GM18873 (cell line): ENCODE measurements around the gene RHEBL1.

Source experiments
- ATAC-seq: cut with Tn5 transposase; IDR thresholded peaks from one replicate; pipeline ENCODE4 v1.9.1; 2021; ENCODE audit warnings: mild to moderate bottlenecking, moderate library complexity, moderate number of reproducible peaks; ENCODE audit not compliant: unreplicated experiment, low FRiP score

The RHEBL1 gene

DNA sequence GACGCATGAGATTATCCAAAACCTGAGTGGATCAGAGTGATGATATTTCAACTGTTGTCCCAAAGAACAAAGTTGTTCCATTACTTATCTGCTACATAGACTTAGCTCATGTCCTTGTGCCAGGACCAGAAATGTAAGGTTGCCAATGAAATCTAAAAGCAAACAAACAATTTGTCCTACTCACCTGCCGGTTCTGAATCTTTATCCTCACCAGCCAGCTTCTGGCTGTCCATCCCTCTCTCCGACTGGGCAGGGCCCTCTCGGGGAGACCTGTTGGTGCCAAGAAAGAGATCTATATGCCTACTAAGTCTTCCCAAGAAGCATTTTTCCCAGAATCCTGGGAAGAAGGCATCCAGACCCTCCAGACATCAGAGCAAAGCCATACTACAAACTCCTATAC lies 14.7 kb downstream of the RHEBL1 start:
- ATAC-seq = no peak

DNA sequence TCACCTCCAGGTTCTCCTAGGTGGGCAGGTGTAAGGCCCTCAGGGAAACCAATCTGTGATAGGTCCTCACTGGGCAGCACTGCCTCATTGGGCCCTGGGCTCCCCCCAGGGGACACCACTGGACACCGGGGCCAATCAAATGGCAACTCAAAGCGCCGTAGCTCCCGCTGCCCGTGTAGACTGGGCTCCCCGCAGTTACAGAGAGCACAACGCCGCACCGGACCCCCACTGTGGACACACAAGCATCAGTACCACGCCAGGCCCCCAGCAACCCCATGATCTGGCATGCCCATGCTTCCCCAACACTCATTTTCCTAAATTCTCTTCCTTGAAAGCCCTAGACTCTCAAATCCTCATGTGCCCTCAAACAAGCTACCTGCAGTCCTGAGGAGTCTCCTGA lies 15.3 kb downstream of the RHEBL1 start:
- no peak for ATAC-seq

DNA sequence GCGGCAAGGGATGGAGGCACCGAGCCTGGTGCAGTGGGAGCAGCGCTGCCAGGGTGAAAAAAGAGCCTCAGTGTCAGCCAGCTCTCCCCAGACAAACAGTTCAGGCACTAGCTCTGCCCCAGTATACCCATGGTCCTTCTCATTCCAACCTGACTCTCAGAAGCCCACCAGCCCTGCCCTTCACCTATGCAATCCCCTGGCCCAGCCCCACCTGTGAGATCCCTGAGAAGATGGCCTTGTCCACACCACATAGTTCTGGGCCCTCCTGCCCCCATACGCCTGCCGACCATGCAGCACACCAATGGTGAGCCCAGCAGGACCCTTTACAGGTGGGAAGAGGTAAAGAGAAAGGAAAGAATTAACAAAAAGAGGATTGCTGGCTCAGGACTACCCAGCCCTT lies 15.7 kb downstream of the RHEBL1 start:
- ATAC-seq = no peak

DNA sequence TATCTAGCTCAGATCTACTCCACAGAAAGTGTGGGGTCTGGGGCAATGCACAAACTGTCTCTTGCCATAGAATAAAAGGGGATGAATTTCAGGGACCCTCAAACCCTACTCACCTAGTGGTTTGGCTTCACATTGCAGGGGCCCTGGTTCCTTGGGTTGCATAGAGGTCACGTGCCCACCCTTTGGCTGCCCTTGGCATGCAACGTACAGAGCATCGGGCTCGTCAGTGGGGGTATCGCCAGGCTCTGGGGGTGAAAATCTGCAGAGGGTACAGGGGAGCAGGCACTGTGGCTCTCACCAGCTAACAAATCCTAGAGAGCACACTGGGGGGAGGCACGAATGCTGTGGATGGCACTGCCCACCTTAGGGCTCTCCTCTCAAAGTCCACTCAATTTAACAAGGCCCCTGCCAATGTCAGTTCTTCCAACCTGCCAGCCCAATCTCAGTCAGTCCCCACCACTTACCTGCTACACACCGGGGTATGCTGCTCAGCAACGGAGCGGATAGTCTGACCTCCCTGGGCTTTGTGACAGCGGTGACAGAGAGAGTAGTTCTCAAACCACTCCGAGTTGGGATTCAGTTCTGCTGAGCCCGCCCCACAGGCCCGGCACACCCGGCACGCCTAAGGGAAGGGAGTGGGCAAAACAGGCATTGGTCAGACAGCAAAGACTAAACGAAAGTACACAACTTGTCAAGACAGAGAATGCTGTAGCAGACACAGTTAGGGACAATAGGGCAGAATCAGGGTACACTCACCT lies 17.1 kb downstream of the RHEBL1 start:
- ATAC-seq = no peak

DNA sequence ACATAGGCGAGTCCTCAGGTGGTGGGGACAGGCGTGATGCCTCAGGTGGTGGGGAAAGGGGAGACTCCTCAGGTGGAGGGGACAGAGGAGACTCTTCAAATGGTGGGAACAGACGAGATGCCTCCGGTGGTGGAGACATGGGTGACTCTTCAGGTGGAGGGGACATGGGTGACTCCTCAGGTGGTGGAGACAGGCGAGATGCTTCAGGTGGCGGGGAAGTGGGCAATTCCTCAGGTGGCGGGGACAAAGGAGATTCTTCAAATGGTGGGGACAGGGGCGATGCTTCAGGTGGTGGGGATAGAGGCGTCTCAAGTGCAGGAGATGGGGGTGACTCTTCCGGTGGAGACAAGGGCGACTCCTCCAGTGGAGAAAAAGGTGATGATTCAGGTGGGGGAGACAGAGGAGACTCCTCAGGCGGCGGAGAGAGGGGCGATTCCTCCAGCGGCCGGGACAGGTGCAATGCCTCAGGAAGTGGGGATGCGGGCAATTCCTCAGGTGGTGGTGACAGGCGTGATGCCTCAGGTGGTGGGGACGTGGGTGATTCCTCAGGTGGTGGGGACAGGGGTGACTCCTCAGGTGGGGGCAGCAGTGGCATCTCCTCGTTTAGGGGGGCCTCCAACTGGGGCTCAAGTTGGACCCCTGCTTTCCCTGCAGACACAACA lies 17.9 kb downstream of the RHEBL1 start:
- ATAC-seq = no peak

DNA sequence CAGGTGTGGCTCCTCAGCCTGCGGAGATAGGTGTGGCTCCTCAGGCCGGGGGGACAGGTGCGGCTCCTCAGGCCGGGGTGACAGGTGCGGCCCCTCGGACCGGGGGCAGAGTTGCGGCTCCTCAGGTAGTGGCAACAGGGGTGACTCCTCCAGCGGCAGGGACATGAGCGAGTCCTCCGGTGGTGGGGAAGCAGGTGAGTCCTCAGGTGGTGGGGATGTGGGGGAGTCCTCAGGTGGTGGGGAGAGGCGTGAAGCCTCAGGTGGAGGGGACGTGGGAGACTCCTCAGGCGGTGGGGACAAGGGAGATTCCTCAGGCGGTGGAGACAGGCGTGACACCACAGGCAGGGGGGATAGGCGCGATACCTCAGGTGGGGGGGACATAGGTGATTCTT lies 18.4 kb downstream of the RHEBL1 start:
- no peak for ATAC-seq

DNA sequence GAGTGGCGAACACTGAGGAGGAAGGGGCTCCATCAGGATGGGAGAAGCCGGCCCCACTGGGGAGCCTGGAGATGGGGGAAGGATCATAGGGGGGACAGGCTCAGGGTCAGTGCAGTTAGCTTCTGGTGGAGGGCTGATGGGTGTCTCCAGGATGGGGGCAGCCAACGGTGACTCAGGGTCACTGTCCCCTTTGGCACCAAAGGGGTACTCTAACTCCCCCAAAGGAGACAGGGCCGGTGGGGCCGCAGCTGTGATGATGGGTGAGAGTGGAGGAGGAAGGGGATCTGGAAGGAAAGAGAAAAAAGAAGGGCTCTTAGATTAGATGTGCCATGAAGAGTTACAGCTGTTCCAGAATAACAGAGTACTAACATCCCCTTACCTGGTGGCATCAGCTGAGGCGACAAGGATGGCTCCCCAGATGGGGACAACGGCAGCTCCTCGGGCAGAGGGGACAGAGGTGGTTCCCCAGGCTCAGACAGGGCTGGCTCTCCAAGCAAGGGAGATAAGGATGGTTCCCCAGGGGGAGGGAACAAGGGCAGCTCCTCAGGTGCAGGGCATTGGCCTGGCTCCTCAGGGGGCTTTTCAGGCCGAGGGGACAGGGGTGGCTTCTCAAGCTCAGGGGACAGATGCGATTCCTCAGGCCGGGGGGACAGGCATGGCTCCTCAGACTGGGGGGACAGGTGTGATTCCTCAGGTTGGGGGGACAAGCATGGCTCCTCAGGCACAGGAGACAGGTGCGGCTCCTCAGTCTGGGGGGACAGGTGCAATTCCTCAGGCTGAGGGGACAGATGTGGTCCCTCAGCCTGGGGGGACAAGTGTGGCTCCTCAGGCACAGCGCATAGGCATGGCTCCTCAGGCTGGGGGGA lies 19.0 kb downstream of the RHEBL1 start:
- ATAC-seq = no peak

DNA sequence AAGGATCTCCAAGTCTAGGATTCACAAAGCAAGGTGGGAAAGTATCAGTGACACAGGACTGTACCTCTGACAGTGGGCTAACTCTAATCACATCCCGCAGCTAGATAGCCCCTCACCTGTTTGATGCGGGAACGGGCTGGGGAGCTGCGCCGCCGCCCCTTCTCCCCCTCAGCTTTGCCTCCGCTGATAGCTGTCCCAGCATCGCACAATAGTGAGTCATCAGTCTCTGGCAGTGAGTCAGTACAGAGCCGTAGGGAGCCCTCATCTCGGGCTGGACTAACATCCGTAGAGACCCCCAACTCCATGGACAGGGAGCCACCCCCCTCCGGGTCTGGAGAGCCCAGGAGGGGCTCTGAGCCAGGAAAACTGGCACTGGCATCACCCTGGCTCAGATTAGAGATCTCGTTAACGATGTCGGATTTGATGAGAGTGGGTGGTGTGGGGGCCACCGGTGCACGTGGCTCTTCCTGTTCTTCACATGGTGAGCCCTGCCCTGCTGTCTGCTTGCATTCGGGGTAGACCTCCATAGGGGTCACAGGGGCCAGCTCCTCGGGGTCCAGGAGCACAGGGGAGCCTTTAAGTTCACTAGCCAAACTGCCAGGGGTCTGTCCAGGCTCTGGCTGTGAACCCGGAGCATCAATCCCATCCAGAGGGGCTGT lies 20.1 kb downstream of the RHEBL1 start:
- ATAC-seq = no peak

DNA sequence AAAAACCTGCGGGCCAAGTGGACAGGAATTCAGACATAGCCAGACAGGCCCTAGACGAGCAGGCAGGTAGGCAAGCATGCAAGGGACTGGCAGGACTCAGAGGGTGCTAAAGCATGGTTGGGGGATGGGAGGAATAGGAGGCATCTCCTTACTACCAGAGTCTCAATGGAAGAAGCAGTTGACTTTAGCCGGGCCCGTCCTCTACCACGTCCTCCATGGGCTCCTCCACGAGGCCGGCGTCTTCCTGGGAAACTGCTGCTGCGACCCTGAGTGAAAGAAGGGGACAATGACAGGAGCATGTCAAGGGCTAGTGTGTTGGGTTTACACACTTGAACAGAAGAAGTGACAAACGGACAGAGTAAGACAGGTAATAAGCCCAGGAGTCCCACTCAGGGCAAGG lies 20.8 kb downstream of the RHEBL1 start:
- ATAC-seq = no peak

DNA sequence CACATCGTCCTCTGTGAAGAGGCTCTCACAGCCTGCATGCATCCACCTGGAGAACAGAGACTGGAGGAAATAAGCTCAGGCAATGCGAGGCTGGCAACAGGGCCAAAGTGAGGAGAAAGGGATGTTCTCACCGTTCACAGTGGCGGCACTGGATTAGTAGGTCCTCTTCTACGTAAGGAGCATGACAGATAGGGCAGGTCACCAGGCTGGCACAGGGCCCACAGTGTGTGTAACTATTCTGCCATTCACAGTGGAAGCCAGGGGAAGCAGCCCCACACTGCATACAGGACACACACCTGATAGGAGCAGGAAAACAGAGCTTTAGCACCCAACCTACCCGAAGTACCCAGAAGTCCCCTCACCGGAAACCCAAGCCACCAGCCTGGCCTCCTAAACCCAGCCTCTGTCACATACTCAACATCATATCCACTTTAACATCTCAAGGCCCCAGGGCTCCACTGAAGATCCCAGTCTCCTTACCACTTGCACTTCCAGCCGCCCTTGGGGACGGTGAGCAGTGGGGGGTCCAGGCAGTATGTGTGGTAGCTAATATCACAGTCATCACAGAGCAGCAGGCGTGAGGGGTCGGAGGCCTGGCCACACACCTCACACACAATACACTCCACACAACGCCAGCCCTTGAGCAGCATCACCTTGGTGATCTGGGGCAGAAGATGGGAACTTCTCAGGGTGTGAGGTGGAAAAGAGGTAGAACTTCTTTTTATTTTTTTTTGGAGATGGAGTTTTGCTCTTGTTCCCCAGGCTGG lies 23.5 kb downstream of the RHEBL1 start:
- no peak for ATAC-seq

DNA sequence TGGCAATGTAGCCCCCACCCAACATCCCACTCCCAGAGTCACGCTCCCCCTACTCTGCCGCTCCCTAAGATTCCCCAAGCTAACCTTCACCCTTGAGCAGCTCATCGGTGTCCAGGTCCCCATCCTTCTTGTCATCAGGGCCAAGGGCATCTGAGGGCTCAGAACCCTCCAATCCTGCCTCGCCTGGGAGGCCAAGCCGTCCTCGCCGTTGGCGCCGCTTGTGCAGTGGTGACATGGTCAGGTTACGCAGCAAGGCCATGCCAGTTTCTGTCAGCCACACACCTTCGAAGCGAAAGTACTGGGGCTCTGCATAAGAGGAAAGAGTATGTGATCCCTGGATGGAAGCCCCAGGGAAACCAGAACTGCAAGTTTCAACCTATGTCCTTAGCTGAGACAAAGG lies 25.1 kb downstream of the RHEBL1 start:
- no peak for ATAC-seq

DNA sequence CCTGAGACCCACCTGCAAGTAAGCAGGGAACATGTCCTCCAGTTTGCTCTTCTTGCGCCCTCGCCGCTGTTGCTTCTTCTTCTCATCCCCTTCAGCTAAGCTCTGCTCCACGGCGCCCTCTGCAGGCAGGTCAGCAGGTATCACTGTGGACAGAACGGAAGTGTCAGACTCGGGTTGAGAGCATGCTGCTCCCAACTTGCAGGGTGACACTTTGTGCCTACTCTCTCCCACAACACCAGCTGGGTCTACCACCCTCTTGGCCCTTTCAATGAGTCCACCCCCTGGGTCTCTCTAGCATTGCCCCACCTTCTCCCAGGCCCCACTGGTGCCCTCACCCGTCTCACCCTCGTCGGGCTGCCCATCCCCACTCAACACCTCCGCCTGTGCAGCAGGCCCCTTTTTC lies 25.9 kb downstream of the RHEBL1 start:
- ATAC-seq = no peak

DNA sequence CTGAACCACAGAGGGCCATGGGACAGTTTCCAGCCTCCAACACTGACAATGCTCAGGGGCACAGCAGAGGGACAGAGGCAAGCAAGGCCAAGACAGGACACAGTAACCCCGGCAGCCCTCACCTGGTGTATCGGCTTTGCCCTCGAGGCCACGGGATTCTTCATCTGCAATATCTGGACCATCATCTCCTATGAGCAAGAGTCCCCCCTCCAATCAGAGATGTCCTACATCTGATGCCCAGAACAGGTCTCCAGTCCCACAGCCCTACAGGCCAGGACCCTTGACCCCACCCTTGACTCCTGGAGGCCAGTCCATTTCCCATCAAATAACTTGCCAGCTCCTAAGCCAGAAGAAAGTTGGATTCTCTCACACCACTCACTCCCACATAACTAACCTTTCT lies 26.5 kb downstream of the RHEBL1 start:
- no peak for ATAC-seq

DNA sequence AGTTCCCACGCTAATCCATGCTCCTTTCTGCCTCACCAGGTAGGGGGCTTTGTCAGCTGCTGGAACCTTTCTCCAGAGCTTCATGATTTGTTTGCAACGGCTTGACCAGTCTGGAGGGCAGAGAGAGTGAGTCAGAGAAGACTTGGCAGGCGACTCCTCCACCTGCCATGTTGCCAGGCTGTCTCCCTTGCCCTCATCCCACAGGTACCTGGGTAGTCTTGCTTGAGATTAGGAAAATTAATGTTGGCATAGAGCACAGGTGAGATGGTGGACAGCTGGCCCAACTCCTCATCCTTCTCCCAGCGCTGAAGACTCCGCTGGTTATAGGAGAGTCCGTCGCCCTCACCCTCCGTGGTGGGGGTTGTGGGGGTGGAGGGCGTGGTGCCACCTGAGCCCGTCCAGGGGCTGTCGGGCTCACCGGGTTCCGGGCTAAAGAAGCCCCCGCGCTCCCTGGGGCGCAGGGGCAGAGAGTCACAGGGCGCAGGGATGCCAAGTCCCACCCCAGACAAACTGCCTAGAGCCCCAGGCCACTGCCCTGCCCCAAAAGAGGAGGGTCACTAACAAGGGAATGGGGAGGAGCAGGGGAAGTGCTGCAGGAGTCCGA lies 27.8 kb downstream of the RHEBL1 start:
- ATAC-seq = no peak

DNA sequence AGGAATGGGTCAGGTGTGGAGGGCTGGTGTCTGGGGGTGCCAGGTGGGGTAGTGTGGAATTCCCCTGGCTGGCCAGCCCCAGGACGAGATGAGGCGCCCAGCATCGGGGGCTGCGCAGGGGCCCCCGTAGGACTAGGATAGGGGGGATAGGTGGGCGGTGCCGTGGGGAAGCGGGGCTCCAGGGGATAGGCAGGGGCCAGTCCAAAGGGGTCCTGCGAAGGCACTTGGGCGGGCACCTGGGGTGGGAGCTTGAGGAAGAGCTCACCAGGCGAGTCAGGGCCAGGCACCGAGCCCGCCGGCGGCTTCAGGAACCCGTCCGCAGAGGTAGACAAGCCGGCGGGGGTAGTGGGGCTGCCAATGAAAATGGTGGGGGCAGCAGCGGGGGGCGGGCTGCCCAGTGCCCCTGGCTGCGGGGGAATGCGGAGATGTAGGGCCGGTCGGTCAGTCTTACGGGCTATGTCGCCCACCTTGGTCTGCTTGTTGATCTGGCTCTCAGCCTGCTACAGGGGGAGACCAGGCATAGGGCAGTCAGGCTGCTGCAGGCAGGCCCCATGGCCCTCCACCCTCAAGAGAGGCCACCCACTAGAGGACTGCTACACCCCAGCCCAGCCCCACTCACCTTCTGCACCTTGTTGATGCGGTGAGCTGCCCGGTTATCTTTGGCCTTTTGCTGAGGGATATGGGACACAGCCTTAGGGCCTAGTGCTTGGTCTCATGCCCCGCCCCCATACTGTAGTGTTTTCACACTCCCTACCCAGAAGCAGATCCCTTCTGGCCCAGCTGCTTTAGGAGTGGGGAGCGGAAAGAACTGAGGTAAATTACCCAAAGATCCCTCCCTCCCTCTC lies 28.5 kb downstream of the RHEBL1 start:
- ATAC-seq = no peak

DNA sequence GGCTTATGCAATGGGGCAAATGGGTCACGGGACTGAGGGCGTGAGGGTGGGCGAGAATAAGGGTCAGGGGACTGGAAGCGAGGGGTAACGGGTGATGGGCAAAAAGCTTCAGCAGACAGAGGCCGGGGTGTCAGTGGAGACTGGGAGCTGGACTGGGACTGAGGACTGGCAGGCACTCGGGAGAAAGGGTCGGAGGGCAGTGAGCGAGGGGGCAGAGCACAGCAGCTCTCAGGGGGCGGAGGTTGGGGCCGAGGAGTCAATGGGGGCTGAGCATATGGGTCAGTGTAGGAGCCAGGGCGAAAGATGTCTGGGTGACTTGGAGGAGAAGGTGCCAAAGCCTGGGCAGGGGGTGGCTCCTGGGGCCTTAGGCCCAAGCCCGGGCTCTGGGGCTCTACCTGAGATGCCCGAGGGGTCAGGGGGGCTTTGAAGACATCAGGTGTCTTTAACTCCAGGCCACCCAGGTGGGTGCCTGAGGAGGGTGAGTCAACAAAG lies 29.4 kb downstream of the RHEBL1 start:
- no peak for ATAC-seq

DNA sequence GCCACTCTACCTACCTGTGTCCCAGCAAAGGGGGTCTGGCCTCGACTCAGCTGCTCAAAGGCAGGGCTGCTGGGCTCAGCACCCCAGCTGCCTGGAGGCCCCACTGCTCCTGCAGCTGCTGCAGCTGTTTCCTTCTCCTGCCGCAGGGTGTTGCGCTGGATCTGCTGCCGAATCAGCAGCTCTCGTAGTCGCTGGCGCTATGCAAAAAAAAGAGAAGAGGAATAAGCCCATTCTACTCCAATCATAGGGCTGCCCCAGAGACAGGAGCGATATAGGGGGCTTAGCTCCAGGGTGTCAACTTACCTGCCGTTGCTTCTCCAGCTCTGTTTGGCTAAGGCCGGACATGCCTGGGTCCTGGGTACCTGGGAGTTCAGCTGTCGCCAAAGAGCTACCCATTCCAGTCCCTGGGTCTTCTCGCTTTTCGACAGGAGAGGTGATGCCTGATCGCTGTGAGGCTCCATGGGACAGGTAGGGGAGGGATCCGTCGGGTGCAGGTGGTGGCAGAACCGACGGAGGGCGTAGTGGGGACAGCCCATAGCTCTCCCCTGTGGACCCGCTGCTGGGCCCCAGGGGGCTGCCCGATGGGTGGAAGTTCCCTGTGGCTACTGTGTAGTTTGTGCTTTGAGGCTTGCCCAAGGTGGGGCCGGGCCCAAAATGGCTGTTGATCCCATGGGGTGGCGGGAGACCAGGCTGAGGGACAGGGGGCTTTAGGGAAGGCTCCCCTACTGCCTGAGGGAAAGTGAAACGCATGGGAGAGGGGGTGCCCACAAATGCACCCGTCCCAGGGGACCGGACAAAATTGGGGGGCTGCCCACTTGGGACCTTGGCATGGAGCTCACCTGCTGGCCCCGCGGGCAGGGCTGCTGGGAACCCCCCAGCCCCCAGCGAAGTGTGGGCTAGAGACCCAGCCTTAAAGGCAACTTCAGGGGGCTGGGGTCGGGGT lies 30.1 kb downstream of the RHEBL1 start:
- no peak for ATAC-seq
